ENCODE results near the gene HSPBP1. TPM values are rescaled to one million over a fixed set of nuclear protein-coding genes. Genes with fewer than 3 reads are reported as not detected.

HSPBP1 gene
- total RNA-seq, 1 experiment from 2014 or later = 63.0 TPM

DNA sequence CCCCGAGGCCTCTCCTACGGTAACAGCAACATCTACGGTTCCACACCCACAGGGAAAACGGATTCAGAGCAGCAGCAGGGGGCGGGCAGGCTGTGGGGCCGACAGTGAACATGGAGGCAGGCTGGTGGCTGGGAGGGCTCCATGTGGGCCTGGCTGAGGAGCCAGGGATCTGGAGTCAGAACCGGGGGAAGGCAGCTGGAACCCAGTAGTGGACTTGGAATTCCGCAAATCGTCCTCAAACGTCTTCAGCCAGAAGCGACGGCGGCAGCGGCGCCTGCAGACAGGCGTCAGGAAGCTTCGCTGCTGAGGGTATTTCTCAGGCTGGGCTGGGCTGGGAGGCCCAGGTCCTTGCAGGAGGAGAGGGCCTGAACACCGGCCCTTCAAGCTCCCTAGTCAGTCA lies 53.1 kb downstream of the HSPBP1 start:
- Histone ChIP-seq H3K79me2 (ENCODE audit: insufficient read depth, low read length) (no peaks in the 10 kb centered on the region), H3K27ac (ENCODE audit: low read depth, low read length) (no peak overlapping the region), H3K4me3 (replicated peaks in 1 of 2; ENCODE audit: low read depth in 1 of 2, low read length in 2 of 2) (no peak overlapping the region), H3K4me2 (ENCODE audit: low read length) (no peak overlapping the region), H3K9ac (ENCODE audit: low read length) (no peak overlapping the region), H3K27me3 (ENCODE audit: insufficient read depth, low read length) (no peaks in the 10 kb centered on the region), H3K9me2 (ENCODE audit: insufficient read depth) (no peaks in the 10 kb centered on the region), H4K20me1 (ENCODE audit: insufficient read depth) (no peaks in the 10 kb centered on the region), H3K4me1 (ENCODE audit: control insufficient read depth in 1 of 2, insufficient read depth in 2 of 2, low read length in 2 of 2) (no peaks in the 10 kb centered on the region), H3K9me3 (ENCODE audit: control insufficient read depth in 1 of 2, insufficient read depth in 1 of 2, low read depth in 1 of 2, low read length in 2 of 2) (no peaks in the 10 kb centered on the region), H3K36me3 (ENCODE audit: control insufficient read depth in 1 of 2, insufficient read depth in 2 of 2, low read length in 2 of 2) (0 out of 4 replicates have a peak, but pooled peaks cover 0 to 11% of the 10 kb centered on the region in 2 experiments), H2AFZ (ENCODE audit: low read depth, low read length, poor library complexity, severe bottlenecking) (no peak overlapping the region)
- intact Hi-C loops (cut with micrococcal nuclease) = no loop called here
- ChIA-PET POLR2A (no interaction called here), RAD21 (ENCODE audit: low non-redundant PET in 1 of 2, low total read pairs in 2 of 2, uncharacterized antibody in 2 of 2, unreplicated experiment in 2 of 2) (no interaction called here), CTCF (no interaction called here)
- DNase-seq (ENCODE audit: low read depth, low spot score) = no peak
- TF ChIP-seq EZH2 (IDR thresholded peaks at IDR 0.05) (no peak), YY1 (IDR thresholded peaks at IDR 0.05; ENCODE audit: extremely low read depth, insufficient replicate concordance, low read depth, low read length) (no peak), RAD21 (IDR thresholded peaks at IDR 0.05; ENCODE audit: low read depth) (no peak), CEBPB (IDR thresholded peaks at IDR 0.05; ENCODE audit: low read depth) (no peak), CBX3 (IDR thresholded peaks at IDR 0.05; ENCODE audit: low read depth) (no peak), EGR1 (IDR thresholded peaks at IDR 0.05; ENCODE audit: low read depth) (no peak), SRF (IDR thresholded peaks at IDR 0.05; ENCODE audit: low read depth) (no peak), FOSL1 (IDR thresholded peaks at IDR 0.05; ENCODE audit: low read depth) (no peak), SP1 (IDR thresholded peaks at IDR 0.05; ENCODE audit: low read depth) (no peak), TCF7L2 (IDR thresholded peaks at IDR 0.05; ENCODE audit: borderline replicate concordance, extremely low read depth, insufficient read depth, insufficient read length) (no peak), JUND (IDR thresholded peaks at IDR 0.05) (no peak), EZH2phosphoT487 (IDR thresholded peaks at IDR 0.05; ENCODE audit: borderline replicate concordance) (no peak), POLR2A (IDR thresholded peaks at IDR 0.05; ENCODE audit: borderline replicate concordance, extremely low read depth, insufficient read depth, insufficient read length) (no peak), SIN3A (IDR thresholded peaks at IDR 0.05; ENCODE audit: low read depth) (no peak), ELF1 (IDR thresholded peaks at IDR 0.05; ENCODE audit: borderline replicate concordance, low read depth) (no peak)
- TF ChIP-seq, protein P1, sequence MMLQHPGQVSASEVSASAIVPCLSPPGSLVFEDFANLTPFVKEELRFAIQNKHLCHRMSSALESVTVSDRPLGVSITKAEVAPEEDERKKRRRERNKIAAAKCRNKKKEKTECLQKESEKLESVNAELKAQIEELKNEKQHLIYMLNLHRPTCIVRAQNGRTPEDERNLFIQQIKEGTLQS (IDR thresholded peaks at IDR 0.05) = no peak
- TF ChIP-seq, protein P2, sequence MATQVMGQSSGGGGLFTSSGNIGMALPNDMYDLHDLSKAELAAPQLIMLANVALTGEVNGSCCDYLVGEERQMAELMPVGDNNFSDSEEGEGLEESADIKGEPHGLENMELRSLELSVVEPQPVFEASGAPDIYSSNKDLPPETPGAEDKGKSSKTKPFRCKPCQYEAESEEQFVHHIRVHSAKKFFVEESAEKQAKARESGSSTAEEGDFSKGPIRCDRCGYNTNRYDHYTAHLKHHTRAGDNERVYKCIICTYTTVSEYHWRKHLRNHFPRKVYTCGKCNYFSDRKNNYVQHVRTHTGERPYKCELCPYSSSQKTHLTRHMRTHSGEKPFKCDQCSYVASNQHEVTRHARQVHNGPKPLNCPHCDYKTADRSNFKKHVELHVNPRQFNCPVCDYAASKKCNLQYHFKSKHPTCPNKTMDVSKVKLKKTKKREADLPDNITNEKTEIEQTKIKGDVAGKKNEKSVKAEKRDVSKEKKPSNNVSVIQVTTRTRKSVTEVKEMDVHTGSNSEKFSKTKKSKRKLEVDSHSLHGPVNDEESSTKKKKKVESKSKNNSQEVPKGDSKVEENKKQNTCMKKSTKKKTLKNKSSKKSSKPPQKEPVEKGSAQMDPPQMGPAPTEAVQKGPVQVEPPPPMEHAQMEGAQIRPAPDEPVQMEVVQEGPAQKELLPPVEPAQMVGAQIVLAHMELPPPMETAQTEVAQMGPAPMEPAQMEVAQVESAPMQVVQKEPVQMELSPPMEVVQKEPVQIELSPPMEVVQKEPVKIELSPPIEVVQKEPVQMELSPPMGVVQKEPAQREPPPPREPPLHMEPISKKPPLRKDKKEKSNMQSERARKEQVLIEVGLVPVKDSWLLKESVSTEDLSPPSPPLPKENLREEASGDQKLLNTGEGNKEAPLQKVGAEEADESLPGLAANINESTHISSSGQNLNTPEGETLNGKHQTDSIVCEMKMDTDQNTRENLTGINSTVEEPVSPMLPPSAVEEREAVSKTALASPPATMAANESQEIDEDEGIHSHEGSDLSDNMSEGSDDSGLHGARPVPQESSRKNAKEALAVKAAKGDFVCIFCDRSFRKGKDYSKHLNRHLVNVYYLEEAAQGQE (IDR thresholded peaks at IDR 0.05; ENCODE audit: low read depth) = no peak
- TF ChIP-seq, protein P3, sequence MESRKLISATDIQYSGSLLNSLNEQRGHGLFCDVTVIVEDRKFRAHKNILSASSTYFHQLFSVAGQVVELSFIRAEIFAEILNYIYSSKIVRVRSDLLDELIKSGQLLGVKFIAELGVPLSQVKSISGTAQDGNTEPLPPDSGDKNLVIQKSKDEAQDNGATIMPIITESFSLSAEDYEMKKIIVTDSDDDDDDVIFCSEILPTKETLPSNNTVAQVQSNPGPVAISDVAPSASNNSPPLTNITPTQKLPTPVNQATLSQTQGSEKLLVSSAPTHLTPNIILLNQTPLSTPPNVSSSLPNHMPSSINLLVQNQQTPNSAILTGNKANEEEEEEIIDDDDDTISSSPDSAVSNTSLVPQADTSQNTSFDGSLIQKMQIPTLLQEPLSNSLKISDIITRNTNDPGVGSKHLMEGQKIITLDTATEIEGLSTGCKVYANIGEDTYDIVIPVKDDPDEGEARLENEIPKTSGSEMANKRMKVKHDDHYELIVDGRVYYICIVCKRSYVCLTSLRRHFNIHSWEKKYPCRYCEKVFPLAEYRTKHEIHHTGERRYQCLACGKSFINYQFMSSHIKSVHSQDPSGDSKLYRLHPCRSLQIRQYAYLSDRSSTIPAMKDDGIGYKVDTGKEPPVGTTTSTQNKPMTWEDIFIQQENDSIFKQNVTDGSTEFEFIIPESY (IDR thresholded peaks at IDR 0.05; ENCODE audit: extremely low read depth, insufficient replicate concordance, low read length) = no peak
- BruUV-seq (replicated peaks) = no TSS peak
- no peak for ATAC-seq
